SIG-M5 (cell line): ENCODE data around the gene GPC5.
"Not testable (repeated sequence)": the region's sequence is repeated elsewhere in the genome, so short reads cannot be mapped to it uniquely, and the experiment has no call there.

Experiments used
- DNase-seq: peaks from one replicate; lab custom pipeline; 2025; lab: John Stamatoyannopoulos, UW

Gene GPC5

DNA sequence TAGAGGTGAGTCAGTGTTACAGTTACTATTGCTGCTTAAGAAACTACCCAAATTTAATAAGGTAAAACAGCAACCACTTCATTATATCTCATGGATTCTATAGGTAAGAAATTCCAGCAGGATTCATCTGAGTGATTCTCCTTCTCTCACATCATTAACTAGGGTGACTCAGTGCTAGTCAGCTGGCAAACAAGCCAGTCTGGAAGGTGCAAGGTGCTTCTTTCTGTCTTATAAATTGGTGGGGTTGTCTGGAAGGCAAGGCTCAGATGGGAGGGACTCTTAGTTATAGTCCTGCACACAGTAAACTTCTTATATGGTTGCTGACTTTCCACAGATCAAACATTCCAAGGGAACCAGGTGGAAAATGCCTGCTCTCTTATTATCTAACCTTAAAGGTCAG, 484.5 kb downstream of the GPC5 start:
- DNase-seq, result no peak

DNA sequence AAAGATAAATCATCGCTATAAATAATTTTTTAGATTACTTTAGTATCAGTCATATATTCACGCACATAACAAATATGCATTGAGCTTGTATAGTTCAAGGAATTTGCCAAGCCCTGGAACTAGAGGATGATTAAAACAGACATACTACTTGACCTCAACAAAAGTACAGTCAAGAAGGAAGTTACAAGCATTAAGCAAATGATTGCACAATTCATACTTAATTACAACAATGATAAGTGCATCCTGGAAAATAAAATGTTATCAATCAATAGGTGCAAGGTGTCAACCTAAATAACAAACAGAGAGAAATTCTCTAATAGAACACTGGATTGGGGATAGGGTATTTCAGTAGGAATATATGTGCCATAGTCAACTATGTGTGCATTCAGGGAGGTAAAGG, 491.2 kb downstream of the GPC5 start:
- DNase-seq, result no peak

DNA sequence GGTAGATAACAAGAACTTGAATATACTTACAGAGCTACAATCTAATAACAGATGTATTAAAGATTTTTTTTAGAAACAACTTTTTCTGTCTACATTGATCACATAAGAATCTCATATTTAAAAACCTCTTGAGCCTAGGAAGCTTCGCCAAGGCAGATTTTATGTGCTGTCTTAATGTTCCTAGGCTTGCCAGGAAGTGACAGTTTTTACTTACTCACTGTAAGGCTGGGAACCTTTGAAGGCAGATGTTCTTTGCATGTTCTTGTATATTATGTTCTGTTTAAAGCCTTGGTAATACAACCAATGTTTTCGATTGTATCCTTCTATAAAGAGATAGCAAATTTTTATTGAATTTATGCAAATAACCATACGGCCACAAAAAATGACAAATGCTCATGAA, 492.7 kb downstream of the GPC5 start:
- DNase-seq, result no peak

DNA sequence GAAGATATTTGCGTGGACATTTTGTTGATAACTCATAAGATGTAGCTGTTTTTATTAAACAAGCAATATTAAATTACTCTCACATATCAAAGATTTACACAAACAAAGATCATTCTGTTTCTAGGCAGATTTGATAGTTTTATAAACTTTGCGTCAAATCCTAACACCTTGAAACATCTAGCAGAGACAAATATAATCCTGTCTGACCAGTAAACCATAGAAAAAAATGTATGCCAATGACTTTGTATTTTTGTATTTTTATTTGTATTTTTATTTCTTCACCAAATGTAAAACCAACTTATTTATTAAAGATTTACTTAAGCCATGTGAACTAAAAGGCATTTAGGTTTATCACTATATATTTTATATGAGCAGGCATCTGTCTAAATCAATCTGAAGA, 494.6 kb downstream of the GPC5 start:
- no peak for DNase-seq

DNA sequence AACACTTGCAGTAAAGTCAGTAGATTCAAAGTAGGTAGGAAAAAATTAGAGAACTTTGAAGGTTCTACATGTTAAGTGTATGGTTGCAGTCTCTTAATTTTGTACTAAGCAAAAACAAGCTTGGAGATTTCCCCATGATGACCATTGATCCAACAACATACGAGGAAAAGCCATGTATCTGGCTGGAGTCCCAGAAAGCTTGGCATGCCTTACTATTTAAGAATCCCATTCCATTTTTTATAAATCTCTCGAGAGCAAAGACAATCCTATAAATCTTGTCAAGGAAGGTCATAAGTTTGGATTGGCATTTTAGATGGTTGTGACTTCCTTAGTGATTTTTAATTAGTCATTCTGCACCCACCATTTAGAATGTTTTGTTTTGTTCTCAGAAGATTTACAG, 495.9 kb downstream of the GPC5 start:
- no peak for DNase-seq

DNA sequence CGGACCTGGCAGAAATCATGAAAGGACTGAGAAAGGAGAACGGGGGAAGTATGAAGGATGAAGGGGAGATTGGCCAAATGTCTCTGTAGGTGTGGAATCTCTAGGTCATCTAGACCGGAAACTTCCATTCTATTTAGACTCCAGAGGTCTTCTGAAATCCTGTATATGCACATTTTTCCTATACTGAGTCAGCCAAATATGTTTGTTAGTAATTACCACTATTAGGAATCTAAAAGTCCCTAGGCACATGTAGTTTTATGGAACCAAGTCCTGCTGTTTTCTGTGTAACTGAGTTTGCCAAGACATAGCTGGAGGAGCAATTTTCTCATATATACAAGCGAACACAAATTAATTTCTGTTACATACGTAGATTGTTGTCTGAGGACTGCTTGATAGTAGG, 498.1 kb downstream of the GPC5 start:
- DNase-seq, result no peak

DNA sequence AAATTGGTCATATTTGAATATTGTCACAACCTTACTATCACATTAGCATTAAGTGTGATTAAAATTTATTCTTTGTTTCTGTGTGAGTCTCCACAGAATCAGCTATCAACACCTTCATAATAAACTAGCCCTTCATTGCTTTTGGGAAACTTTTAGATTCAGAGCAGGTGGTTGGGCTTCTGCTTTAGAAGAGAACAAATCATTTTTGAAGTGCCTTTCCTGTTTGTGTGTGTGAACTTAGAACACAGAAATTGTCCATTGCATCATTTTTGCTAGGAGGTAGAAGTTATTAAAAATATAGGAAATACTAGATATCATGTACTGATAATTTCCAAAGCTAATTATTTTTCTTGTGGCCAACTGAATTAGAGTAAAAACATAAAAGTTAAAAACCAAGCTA, 500.6 kb downstream of the GPC5 start:
- not testable (repeated sequence) for DNase-seq

DNA sequence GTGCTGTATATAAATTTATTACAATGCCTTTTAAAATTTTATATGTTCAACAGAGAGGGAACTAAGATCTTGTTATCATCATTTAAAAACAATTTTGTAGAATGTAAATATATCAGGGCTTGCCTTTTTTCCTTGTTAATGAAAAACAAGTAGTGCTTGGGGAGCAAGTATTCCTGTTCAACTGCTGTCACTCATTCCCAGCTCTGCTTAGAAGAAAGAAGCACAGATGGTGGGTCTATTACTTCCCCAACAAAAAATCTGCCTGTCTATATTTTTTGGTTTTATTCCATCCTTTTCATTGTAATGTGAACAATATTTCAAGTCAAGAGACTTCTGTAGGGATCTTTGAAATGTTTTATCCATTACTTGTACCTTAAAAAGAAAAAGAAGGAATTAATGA, 503.9 kb downstream of the GPC5 start:
- no peak for DNase-seq

DNA sequence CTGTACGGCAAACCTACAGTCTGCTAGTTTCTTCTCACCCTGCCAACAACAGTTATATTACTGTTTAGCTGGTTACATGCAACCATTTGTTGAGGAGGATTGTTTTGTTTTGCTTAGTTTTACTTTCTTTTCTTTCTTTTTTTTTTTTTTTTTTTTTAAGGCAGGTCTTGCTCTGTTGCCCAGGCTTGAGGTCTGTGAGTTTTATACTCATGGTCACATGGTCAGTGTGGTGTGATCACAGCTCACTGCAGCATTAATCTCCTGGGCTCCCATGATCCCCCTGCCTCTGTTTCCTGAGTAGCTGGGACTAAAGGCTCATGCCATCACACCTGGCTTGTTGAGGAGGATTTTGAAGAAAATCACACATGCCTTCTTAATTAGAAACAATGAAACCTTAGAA, 505.6 kb downstream of the GPC5 start:
- DNase-seq, result no peak

DNA sequence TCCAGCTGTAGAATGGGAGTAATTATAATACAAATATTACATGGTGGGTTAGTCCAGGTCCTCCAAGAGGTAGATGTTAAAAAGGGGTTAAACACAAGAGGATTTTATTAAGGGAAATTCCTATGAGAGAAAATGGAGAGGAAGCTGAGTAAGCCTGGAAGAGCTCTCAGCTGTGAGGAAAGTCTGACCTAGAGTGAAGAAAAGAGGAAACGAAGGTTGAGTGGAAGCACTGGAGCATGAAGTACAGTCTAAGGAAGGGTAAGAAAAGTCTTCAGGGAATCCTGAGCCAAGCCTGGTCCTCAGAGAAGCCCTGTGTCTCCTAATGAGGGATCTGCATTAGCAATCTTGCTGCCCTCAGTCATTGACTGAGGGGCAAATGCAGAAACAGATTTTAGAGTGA, 506.2 kb downstream of the GPC5 start:
- DNase-seq, result no peak

DNA sequence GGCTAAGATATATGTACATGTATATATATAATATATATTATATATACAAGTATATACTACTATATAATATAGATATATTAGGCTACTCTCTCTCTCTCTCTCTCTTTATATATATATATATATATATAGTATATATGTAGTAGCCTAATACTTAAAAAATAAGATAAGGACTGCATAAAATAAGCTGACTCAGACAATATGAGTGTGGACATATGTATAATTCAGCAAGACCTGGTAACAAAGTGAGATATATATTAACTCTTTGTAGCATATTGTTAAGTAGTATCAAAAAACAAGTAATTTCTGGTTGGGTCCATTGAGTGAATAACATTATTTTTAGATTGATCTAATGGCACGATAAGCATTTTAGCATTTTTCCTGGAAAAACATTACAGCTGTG, 509.0 kb downstream of the GPC5 start:
- DNase-seq, result no peak

DNA sequence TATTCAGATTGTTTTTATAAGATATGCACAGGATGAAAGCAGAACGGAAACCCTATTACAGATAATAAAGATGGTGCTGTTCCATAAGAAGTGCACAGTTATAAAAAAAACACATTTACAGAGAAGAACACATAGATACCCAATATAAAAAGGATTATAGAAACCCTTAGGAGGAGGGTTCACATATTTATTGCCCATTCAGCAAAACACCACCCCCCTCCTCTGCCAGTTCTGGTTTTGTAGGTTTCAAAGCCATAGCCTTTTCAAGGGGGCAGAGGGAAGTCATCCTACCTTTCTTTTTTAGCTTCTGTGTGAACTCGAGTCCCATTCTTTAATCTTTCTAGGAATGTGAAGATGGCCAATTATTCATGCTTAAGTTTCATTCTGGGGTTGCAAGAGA, 511.2 kb downstream of the GPC5 start:
- DNase-seq, result no peak

DNA sequence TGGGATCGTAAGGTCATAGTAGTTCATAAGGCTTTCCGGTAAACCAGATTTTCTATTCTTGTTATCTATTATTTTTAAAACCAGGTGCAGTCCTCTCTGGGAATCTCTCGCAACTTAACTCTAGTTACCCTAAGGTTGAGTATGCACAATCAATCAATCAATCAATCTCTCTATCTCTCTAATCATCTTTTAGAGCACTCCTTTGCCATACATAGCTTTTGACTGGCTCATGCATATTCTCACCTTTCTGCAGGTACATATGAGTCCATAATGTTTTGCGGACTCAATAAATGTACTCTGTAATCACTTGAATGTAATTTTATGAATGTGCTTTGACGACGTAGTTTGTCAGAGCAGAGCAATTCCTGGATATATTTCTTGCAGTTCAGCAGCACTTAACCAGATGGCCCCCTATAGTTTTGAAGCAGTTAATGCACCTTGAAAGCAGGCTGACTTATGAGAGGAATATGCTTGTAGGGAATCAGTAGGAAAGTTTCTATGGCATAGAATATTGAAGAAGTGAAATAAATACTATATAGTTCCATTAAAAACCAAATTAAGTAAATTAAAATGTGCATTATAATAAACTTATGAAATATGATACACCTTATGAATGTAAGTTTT, 524.7 kb downstream of the GPC5 start:
- DNase-seq, result no peak

DNA sequence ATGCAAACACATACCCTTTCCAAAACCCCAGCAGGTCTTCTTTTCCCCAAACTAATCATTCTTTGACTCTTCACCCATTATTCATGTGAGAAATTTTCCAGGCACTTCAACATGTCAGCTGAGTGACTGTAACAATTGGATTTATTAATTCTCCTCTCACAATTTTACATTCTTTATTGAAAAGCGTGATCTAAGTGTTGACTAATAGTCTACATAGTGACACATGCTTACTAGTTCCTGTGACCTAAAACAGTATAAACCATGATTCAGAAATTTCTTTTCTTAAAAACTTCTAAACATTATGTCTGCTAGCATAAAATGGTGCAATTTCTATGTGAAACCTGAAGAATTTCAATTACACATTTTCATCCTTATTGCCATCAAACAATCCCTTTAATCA, 532.3 kb downstream of the GPC5 start:
- no peak for DNase-seq

DNA sequence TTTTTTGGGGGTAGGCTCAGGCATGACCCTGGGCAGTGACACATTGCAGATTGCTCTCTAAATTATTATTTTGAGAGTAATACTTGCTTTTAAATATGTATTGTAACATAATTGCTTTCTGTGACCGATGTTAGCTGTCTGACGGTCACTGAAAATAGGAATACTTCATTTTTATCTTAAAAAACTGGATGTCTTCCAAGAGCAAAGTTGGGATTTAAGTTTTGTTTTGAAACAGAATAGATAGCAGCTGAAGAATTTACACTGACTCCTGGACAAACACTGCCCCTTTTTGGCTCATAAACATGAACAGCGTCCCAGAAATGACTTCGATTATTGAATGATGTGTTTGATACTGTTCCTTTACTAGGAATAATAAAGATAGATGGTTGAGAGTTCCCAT, 535.9 kb downstream of the GPC5 start:
- no peak for DNase-seq

DNA sequence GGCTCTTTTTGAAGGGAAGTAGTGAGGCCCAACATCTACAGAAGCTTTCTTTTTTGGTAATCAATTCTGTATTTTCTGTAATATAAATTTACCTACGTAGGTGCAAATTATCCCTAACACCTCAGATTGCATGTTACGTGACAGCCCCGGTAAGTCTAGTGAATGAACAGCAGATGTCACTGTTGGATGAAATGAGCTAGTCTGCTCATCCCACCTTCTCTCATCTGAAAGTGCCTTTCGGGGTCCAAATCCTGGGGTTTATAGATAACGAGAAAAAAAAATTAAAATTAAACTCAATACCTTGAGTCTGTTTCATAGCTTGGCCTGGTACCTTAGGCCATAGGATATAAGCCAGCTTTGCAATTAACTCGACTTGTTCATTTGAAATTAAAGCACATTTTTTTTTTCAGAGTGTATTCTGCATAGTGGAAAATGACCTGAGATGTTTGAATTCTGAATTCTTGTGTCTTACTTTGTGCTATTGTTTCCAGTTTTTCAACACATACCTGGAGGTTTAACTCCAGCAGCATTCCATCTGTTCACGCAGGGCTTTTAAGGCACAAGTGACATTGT, 548.2 kb downstream of the GPC5 start:
- no peak for DNase-seq

DNA sequence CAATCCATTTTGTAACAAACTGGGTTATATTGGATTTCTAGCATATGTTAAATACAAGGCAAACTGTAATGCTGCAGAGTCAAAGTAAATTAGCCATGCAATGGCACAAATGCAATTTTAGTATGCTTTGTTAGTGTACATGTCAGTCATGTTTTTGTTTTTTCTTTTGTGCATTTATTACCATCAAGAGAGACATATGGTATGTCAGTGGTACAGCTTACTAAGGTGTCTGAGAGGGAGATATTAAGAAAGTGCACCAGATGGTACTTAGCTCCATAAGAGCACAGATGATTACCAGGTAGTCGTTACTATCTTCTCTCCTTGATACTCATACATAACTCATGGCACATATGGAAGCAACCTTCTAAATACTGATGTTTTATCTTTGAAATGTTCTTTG, 550.3 kb downstream of the GPC5 start:
- no peak for DNase-seq

DNA sequence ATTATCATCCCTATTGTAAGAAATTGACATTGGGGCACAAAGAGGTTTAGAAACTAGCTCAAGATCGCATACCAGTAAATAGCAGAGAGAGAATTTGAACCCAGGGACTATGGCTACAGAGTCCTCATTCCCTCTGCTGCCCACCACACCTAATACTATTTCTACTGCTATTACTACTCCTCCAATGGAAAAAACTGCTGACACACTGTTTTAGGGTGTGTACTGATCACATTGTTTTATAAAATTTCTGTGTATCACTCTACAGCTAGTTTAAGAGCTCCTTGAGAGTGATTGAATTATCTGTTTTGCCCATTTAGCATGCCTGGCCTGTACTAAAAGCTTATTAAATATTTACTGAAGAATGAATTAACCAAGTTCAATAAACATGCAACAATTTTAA, 552.4 kb downstream of the GPC5 start:
- DNase-seq, result no peak

DNA sequence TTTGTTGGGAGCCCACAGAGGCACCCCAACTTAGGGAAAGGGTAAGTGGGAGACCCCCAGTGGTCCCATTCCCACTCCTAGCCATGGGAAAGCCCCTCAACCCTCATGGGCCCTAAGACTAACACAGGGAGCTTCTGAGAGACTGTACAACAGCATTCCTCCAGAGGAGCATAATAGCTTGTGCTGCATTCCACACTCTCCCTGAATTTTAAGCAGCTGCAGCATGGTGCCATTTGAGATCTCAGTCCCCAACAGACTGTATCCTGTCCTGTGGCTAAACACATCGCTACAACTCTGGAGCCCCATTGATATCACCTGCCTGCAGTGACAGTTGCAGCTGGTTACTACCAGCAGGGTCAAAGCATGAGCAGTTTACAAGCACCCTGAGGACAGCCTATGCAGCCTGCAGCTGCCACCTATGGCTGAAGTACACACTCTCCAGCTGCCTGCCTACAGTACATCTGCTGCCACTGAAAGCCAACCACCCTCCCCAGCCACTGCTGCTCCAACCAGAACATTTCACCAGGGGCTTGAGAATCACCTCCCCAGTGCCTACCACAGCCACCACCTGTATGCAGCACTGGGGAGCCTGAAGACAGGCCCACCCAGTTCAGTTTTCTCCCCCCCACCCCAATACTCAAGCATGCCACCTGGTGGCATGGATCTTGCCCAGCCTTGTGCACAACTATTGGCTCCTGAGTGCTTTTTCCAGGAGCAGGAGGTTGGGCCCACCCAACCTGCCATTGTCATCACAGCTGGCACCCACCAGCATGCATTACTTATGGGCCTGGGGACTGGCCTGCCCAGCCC, 557.3 kb downstream of the GPC5 start:
- DNase-seq, result no peak

DNA sequence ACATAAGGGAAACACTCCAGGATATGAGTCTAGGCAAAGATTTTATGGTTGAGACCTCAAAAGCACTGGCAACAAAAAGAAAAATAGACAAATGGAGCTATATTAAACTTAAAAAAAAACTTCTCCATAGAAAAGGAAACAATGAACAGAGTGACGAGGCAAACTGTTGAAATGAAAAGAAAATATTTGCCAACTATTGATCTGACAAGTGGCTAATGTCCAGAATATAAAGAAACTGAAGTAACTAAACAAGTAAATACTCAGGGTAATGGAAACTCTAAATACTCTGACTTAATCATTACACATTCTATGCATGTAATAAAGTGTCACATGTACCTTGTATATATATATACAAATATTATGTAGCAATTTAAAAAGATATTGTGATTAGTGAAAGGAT, 562.5 kb downstream of the GPC5 start:
- DNase-seq, result no peak

DNA sequence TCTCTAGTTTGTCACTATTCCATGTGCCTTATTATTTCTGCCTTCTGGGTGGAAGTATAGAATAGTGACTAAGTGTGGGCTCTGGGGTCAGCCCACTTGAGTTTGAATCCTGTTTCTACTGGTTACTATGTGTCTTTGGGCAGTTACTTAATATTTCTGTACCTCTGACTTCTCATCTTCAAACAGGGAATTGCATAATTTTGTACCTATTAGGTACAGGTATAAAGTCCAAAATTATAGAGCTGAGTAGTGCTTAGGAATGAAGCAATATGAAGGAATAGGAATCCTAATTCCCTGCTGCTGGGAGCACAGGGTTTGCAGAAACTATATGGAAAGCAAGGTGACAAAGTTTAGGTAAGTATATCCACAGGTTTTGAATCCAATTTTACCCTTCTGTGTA, 564.5 kb downstream of the GPC5 start:
- DNase-seq, result no peak

DNA sequence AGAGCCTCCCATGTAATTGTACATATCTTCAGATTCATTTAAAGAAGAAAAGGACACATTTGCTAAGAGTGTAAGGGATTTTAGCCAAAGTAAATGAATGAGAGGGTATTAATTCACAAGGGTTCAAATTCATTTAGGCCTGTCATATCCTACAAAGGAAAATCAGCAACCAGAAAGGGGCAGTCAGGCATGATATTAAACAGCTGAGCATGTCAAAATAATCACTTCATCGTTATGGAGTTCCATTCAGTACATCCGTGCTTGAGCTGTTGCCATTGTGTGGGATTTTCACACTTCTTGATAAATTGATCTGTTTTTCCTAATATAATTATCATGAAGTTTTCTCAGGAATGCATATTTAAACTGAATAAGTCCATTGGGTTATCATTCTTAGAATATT, 567.1 kb downstream of the GPC5 start:
- DNase-seq, result no peak

DNA sequence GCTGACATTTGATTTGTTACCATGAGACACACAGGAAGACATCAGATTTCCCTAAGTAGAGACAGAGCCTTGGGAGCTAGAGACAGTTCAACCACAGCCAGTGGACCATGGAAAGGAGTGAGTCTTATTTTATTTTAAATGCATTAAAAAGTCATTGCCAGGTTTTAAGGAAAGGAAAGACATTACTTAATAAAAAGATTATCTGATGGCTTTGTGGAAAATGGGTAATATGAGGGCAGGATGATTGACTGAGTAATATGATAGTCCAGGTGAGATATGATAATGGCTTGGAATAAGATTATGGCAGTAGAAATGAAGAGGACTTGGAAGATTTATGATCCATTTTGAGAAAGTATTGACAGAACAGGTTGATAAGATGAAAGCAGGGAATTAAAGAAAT, 580.1 kb downstream of the GPC5 start:
- DNase-seq, result no peak
